IgD-negative memory B cell (primary cell): Measurements from ENCODE around the gene PLEKHA4. TPM values are rescaled to one million over a fixed set of nuclear protein-coding genes. Genes with fewer than 3 reads are reported as not detected.
"Not testable (repeated sequence)": the region's sequence is repeated elsewhere in the genome, so short reads cannot be mapped to it uniquely, and the experiment has no call there.

Experiments used
- H3K27ac Mint-ChIP-seq, 3 donors: one replicate each; pipeline ENCODE4 v1.8.0; 2020 to 2022; ENCODE audit warnings: mild to moderate bottlenecking in 3 of 3, mixed read lengths in 3 of 3, moderate library complexity in 1 of 3
- H3K27me3 Mint-ChIP-seq: one replicate; pipeline ENCODE4 v1.8.0; 2021; ENCODE audit warnings: mixed read lengths
- H3K36me3 Mint-ChIP-seq: one replicate; pipeline ENCODE4 v1.8.0; 2020; ENCODE audit warnings: mild to moderate bottlenecking, mixed read lengths
- H3K4me1 Mint-ChIP-seq, 3 donors: one replicate each; pipeline ENCODE4 v1.8.0; 2020 to 2022; ENCODE audit warnings: mixed read lengths in 3 of 3, mild to moderate bottlenecking in 1 of 3
- H3K4me3 Mint-ChIP-seq, 4 donors: one replicate each; pipeline ENCODE4 v1.8.0; 2020 to 2022; ENCODE audit warnings: mild to moderate bottlenecking in 4 of 4, mixed read lengths in 4 of 4, moderate library complexity in 3 of 4
- H3K9me3 Mint-ChIP-seq, 3 donors: one replicate each; pipeline ENCODE4 v1.8.0; 2020 to 2021; ENCODE audit warnings: mixed read lengths in 3 of 3, mild to moderate bottlenecking in 1 of 3
- polyA plus RNA-seq: library from polyadenylated mRNA; unstranded; fragments of 300-500 nt; fragmentation: Illumina TruSeq; gene quantifications from one replicate; pipeline ENCODE4 v1.2.3, GENCODE V29; 2021

PLEKHA4 gene, protein sequence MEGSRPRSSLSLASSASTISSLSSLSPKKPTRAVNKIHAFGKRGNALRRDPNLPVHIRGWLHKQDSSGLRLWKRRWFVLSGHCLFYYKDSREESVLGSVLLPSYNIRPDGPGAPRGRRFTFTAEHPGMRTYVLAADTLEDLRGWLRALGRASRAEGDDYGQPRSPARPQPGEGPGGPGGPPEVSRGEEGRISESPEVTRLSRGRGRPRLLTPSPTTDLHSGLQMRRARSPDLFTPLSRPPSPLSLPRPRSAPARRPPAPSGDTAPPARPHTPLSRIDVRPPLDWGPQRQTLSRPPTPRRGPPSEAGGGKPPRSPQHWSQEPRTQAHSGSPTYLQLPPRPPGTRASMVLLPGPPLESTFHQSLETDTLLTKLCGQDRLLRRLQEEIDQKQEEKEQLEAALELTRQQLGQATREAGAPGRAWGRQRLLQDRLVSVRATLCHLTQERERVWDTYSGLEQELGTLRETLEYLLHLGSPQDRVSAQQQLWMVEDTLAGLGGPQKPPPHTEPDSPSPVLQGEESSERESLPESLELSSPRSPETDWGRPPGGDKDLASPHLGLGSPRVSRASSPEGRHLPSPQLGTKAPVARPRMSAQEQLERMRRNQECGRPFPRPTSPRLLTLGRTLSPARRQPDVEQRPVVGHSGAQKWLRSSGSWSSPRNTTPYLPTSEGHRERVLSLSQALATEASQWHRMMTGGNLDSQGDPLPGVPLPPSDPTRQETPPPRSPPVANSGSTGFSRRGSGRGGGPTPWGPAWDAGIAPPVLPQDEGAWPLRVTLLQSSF
- polyA plus RNA-seq: 3.2 TPM

DNA sequence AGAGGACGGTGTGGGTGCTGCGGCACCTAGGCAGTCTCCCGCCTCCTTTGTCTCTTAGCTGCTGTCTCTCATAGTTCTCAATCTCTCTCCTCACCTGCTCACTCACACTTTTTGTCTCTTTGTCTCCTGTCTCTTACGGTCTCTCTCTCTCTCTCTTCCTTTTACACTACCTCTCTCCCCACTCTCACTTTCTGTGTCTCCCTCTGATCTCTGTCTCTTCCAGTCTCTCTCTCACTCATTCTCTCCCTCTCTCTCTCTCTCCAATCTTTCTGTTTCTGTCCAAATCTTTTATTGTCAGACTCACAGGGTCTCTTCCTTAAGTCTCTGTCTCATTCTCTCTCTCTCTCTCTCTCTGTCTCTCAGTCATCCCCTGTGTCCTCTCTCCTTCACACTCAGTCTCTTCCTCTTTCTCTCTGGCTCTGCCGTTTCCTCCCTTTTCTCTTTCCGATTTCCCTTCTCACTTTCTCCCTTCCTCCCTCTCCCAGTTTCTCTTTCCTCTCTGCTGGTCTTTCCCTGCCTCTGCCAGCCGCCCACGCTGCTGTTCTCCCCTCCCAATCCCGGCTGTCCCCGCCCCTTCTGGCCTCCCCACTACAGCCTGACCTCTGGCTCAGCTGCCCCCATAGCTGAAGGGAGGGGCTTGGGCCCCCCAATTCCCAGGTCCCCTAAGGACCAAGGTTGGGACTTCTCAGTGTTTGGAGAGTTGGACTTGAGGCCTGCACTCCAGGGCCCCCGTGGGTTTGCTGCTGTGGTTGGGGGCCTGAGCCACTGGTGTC, at the start of gene PLEKHA4:
TSS of gene PLEKHA4 (minus strand) at position 504 of the 773 bp plus-strand sequence. CDS start 997 bp downstream, outside the sequence.
- Mint-ChIP-seq H3K4me3 (peak within 1 kb of the TSS in 2 of 4 donors; percentile 69 to 77), H3K27me3 (peaks cover 11% of the 10 kb centered on the region), H3K9me3 (peaks cover 0 to 3% (median 0%) of the 10 kb centered on the region in 3 donors), H3K27ac (peak within 1 kb of the TSS in 1 of 3 donors; percentile 83), H3K4me1 (peaks cover 5 to 10% (median 6%) of the 10 kb centered on the region in 3 donors), H3K36me3 (no peaks in the 10 kb centered on the region)

DNA sequence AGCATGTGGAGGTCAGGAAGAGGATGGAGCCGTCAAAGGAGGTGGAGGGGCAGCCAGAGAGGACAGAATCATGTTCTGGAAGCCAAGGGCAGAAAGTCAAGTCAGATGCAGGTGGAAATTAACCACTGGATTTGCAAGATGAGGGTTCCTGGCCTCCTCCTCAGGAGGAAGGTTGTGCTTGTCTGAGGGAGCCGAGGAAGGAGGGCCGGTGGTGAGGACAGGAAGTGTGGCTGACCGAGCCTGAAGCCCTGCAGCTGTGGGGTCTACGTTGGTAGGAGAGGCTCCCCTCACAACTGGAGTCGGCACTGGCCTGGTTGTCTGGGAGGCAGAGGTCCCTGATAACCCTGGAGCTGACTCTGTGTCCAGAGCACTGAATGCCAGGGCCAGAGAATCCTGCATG, 49.7 kb upstream of the PLEKHA4 start:
- Mint-ChIP-seq H3K4me3 (no peak overlapping the region), H3K27me3 (no peaks in the 10 kb centered on the region), H3K9me3 (no peaks in the 10 kb centered on the region), H3K36me3 (peaks cover 4% of the 10 kb centered on the region), H3K27ac (peak overlapping the region in 2 of 3 donors; percentile 50 to 63), H3K4me1 (peaks cover 0 to 6% (median 5%) of the 10 kb centered on the region in 3 donors)

DNA sequence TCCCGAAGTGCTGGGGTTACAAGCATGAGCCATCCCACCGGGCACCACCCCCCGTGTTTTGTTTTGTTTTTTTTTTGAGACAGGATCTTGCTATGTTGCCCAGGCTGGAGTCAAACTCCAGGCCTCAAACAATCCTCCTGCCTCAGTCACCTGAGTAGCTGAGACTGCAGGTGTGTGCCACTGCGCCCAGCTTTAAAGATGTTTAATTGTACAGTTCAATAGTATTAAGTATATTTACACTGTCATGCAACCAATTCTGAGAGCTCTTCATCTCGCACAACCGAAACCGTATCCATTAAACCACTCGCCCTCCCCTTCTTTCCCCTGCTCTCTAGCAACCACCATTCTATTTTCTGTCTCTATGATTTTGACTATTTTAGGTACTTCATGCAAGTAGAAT, 47.3 kb upstream of the PLEKHA4 start:
- Mint-ChIP-seq H3K9me3 (no peaks in the 10 kb centered on the region), H3K4me1 (peaks cover 0 to 6% (median 4%) of the 10 kb centered on the region in 3 donors), H3K36me3 (peaks cover 11% of the 10 kb centered on the region), H3K4me3 (no peak overlapping the region), H3K27ac (no peak overlapping the region), H3K27me3 (no peaks in the 10 kb centered on the region)

DNA sequence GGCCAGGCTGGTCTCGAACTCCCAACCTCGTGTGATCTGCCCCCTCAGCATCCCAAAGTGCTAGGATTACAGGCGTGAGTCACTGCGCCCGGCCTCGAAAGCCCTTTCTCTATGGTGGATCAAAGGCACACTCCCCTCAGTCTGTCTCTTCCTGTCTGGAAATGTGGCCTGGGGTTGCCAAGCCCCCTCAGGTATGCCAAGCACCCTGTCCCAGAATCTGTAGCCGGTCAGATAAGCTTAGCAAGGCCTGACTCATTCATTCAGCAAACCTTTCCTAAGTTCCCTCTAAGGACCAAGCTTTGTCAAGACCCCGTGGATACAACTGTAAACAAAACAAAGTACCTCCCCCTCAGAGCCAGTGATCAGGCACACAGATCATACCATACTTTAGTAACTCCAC, 45.8 kb upstream of the PLEKHA4 start:
- no peak overlapping the region for H3K27ac Mint-ChIP-seq
- peaks cover 11% of the 10 kb centered on the region for H3K36me3 Mint-ChIP-seq
- no peaks in the 10 kb centered on the region for H3K9me3 Mint-ChIP-seq
- no peak overlapping the region for H3K4me3 Mint-ChIP-seq
- H3K27me3 Mint-ChIP-seq: no peaks in the 10 kb centered on the region
- H3K4me1 Mint-ChIP-seq: peaks cover 0 to 6% (median 4%) of the 10 kb centered on the region in 3 donors

DNA sequence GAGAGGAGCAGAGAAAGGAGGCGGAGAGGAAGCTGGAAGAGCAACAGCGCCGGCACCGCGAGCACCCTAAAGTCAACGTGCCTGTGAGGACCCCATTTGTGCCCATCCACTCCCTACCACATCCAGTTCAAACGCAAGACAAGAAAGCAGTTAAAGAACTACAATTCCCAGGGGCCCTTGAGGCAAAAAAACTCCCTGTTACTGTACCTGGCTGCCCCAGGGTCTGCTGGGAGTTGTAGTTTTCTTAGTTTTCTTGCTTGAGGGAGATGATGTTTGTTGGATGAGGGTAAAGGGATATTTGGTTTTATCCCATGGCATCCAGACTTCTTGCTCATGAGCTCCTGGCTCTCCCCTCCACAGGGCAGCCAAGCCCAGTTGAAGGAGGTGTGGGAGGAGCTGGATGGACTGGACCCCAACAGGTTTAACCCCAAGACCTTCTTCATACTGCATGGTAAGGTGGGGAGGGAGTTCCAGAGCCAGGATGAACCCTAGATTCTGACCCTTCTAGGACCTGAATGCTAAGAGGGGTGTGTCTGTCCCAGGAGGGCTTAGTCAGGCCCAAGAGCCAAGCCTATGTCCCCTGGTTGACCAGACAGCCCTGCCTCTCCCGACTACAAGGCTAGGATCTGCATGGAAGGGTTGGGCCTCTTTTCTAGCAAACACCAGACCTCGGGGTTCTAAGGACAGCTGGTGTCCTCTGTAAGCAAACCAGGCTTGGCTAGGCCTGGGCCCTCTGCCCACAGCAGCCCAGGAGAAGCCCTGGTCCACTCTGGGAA, 44.9 kb upstream of the PLEKHA4 start:
- Mint-ChIP-seq H3K4me3 (peak overlapping the region in 1 of 4 donors; percentile 49), H3K36me3 (peaks cover 9% of the 10 kb centered on the region), H3K4me1 (peaks cover 0 to 6% (median 4%) of the 10 kb centered on the region in 3 donors), H3K27me3 (no peaks in the 10 kb centered on the region), H3K27ac (no peak overlapping the region), H3K9me3 (no peaks in the 10 kb centered on the region)

DNA sequence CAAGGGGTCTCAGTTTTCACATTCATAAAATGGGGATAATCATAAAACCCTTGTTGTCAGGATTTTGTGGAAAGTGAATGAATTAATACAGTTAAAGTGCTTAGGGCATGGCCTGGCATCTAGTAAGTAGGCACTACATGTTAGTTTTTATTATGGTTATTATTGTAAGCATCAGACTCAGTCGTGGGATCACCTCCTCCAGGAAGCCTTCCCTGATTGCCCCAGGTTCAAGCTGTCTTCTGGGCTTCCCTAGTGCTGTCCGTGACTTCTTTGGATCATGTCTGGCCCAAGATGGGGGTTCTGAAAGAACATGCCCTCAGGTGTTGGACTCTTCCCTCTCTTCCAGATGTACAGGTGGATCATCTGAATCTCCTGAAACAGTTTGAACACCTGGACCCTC, 42.4 kb upstream of the PLEKHA4 start:
- Mint-ChIP-seq H3K27ac (no peak overlapping the region), H3K36me3 (peaks cover 15% of the 10 kb centered on the region), H3K4me1 (no peaks in the 10 kb centered on the region), H3K27me3 (no peaks in the 10 kb centered on the region), H3K4me3 (no peak overlapping the region), H3K9me3 (no peaks in the 10 kb centered on the region)

DNA sequence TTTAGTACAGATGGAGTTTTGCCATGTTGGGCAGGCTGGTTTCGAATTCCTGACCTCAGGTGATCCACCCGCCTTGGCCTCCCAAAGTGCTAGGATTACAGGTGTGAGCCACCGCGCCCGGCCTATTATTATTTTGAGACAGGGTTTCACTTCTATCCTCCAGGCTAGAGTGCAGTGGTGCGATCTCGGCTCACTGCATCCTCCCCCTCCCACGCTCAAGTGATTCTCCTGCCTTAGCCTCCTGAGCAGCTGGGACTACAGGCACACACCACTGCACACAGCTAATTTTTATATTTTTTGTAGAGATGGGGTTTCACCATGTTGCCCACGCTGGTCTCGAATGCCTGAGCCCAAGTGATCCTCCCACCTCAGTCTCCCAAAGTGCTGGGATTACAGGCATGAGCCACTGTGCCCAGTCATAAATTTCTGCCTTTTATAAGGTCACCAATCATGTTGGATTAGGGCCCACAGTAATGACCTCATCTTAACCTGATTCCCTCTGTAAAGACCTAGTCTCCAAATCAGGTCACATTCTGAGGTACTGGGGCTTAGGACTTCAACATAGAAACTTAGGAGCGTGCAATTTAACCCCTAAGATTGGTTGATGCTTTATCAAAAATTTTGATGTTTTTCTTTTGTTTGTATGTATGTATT, 41.1 kb upstream of the PLEKHA4 start:
- peaks cover 15% of the 10 kb centered on the region for H3K36me3 Mint-ChIP-seq
- not testable (repeated sequence) for H3K27ac Mint-ChIP-seq, H3K9me3 Mint-ChIP-seq, H3K27me3 Mint-ChIP-seq, H3K4me3 Mint-ChIP-seq, H3K4me1 Mint-ChIP-seq

DNA sequence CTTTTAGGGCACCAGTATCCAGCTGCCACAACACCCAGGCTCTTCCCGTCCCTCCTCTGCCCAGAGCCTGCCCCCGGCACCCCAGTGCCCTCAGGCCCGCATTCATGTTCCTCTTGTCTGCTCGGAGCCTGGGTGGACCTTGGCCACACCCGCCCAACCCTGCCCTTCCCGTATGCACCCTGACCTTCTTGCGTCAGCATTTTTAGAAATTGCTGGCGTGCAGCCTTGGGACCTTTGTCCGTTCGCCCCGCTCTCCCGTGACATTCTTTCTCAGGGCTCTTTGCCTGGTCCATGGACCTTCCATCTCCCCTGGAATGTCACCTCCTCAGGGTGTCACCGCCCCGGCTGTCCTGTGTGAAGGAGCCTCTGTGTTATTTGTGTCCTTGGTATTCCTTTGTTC, 39.3 kb upstream of the PLEKHA4 start:
- Mint-ChIP-seq H3K27ac (peak overlapping the region in 1 of 3 donors; percentile 63), H3K36me3 (peaks cover 9% of the 10 kb centered on the region), H3K4me1 (peaks cover 0 to 2% (median 0%) of the 10 kb centered on the region in 3 donors), H3K27me3 (no peaks in the 10 kb centered on the region), H3K4me3 (peak overlapping the region in 1 of 4 donors; percentile 54), H3K9me3 (no peaks in the 10 kb centered on the region)

DNA sequence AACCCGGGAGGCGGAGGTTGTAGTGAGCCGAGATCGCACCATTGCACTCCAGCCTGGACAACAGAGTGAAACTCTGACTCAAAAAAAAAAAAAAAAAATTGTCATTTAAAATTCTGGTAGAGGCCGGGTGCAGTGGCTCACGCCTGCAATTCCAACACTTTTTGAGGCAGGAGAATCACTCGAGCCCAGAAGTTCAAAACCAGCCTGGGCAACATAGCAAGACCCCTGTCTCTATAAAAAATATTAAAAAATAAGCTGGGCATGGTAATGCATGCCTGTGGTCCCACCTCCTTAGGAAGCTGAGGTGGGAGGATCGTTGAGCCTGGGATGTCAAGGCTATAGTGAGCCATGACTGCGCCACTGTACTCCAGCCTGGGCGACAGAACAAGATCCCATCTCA, 37.9 kb upstream of the PLEKHA4 start:
- Mint-ChIP-seq H3K27me3 (no peaks in the 10 kb centered on the region), H3K27ac (peak overlapping the region in 1 of 3 donors; percentile 74), H3K4me3 (no peak overlapping the region), H3K36me3 (peaks cover 9% of the 10 kb centered on the region), H3K4me1 (peaks cover under 1 to 5% (median 4%) of the 10 kb centered on the region in 3 donors), H3K9me3 (no peaks in the 10 kb centered on the region)

DNA sequence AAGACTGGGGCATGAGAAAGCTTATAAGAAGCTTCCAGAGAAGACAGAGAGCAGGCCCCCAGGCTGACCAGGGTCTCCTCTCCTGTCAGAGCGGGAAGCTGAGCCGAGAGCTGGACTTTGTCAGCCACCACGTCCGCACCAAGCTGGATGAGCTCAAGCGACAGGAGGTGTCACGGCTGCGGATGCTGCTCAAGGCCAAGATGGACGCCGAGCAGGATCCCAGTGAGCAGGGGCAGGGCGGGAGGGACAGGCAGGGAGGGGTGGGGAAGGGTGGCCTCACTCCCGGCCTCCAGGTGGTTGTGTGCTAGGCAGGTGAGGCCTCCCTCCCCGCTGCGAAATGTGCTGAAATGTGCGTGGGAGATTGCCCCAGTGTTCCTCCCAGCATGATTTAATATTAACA, 37.2 kb upstream of the PLEKHA4 start:
- peaks cover 6 to 11% (median 10%) of the 10 kb centered on the region in 3 donors for H3K4me1 Mint-ChIP-seq
- no peak overlapping the region for H3K27ac Mint-ChIP-seq
- no peak overlapping the region for H3K4me3 Mint-ChIP-seq
- peaks cover 10% of the 10 kb centered on the region for H3K36me3 Mint-ChIP-seq
- no peaks in the 10 kb centered on the region for H3K9me3 Mint-ChIP-seq
- H3K27me3 Mint-ChIP-seq: no peaks in the 10 kb centered on the region

DNA sequence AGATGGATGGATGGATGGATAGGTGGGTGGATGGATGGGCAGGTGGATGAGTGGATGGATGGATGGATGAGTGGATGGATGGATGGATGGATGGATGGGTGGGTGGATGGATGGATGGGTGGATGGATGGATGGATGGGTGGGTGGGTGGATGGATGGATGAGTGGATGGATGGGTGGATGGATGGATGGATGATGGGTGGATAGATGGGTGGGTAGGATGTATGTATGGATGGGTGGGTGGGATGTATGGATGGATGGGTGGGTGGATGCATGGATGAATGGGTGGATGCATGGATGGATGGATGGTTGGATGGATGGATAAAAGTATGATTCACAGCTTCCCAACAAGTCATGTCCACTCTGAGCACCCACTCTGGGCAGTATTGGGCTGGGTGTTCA, 35.4 kb upstream of the PLEKHA4 start:
- H3K4me1 Mint-ChIP-seq: peaks cover 12 to 17% (median 16%) of the 10 kb centered on the region in 3 donors
- H3K4me3 Mint-ChIP-seq, H3K9me3 Mint-ChIP-seq, H3K27ac Mint-ChIP-seq, H3K27me3 Mint-ChIP-seq: not testable (repeated sequence)
- peaks cover 10% of the 10 kb centered on the region for H3K36me3 Mint-ChIP-seq

DNA sequence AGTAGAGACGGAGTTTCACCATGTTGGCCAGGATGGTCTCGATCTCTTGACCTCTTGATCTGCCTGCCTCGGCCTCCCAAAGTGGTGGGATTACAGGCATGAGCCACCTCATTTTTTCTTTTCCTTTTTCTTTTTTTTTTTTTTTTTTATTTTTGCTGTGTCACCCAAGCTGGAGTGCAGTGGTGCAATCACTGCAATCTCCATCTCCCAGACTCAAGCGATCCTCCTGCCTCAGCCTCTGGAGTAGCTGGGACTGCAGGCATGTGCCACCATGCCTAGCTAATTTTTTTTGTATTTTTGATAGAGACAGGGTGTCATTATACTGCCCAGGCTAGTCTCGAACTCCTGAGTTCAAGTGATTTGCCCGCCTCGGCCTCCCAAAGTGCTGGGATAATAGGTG, 33.9 kb upstream of the PLEKHA4 start:
- H3K36me3 Mint-ChIP-seq, H3K9me3 Mint-ChIP-seq, H3K27me3 Mint-ChIP-seq, H3K27ac Mint-ChIP-seq: not testable (repeated sequence)
- Mint-ChIP-seq H3K4me1 (peaks cover 12 to 17% (median 16%) of the 10 kb centered on the region in 3 donors), H3K4me3 (peak overlapping the region in 1 of 4 donors; percentile 79)

DNA sequence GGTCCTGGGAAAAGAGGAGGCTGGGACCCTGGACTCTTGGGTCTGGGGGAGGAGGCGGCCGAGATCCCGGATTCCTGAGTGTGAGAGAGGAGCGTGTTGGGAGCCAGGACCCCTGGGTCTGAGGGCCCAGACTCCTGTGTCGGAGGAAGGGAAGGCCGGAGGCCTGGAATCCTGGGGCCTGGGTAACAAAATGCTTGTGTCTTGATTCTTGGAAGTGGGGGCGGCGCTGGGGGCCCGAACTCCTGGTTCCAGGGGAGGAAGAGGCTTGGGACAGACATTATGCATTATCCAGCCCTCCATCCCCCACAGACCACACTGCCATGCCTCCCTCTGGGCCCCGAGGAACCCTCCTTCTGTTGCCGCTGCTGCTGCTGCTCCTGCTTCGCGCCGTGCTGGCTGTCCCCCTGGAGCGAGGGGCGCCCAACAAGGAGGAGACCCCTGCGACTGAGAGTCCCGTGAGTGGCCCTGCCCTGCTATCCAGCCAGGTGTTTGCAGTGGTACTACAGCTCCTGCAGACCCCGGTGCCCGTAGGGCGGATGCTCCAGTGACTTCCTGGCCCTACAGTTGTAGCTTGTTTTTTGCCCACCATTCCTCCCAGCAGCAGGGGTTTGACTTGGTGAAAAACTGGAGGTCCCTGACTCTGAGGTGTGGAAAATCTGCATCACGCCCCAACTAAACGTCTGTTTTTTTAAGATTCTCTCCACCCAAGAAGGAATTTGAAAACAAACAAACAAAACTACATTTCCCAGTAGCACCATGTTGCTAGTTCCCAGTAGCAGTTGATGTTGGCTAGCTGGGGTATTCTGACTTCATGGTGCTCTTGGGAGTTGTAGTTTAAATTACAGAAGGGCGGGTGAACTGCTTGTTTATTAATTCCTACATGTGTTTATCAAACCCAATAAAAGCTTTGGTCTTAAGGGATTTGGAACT, 32.3 kb upstream of the PLEKHA4 start:
- Mint-ChIP-seq H3K4me1 (peaks cover 12 to 21% (median 16%) of the 10 kb centered on the region in 3 donors), H3K9me3 (no peaks in the 10 kb centered on the region)

More for the DNA sequence above, 32.3 kb upstream of the PLEKHA4 start:
- H3K27me3 Mint-ChIP-seq: peaks cover 7% of the 10 kb centered on the region
- H3K4me3 Mint-ChIP-seq: peak overlapping the region; percentile 94 to 100 (median 99)
- peaks cover 5% of the 10 kb centered on the region for H3K36me3 Mint-ChIP-seq
- peak overlapping the region; percentile 64 to 96 (median 92) for H3K27ac Mint-ChIP-seq
